Activated CD4-positive, alpha-beta T cell treated with anti-CD3 and anti-CD28 coated beads for 1 hour (primary cell): Measurements from ENCODE around the gene FUCA1.

ENCODE experiments used
- DNase-seq: peaks from one replicate; pipeline ENCODE4 v3.0.0-alpha.2; 2020

FUCA1 gene

GRCh38 chr1:23799570-23800399 lies 68.3 kb downstream of the FUCA1 start:
- DNase-seq = no peak

- no peak for DNase-seq
These were observed 68.9 kb downstream of the FUCA1 start for GRCh38 chr1:23799255-23799569.

GRCh38 chr1:23798662-23799142 lies 69.4 kb downstream of the FUCA1 start:
- no peak for DNase-seq

- no peak for DNase-seq
These were observed 70.3 kb downstream of the FUCA1 start for GRCh38 chr1:23797478-23798448.

DNA sequence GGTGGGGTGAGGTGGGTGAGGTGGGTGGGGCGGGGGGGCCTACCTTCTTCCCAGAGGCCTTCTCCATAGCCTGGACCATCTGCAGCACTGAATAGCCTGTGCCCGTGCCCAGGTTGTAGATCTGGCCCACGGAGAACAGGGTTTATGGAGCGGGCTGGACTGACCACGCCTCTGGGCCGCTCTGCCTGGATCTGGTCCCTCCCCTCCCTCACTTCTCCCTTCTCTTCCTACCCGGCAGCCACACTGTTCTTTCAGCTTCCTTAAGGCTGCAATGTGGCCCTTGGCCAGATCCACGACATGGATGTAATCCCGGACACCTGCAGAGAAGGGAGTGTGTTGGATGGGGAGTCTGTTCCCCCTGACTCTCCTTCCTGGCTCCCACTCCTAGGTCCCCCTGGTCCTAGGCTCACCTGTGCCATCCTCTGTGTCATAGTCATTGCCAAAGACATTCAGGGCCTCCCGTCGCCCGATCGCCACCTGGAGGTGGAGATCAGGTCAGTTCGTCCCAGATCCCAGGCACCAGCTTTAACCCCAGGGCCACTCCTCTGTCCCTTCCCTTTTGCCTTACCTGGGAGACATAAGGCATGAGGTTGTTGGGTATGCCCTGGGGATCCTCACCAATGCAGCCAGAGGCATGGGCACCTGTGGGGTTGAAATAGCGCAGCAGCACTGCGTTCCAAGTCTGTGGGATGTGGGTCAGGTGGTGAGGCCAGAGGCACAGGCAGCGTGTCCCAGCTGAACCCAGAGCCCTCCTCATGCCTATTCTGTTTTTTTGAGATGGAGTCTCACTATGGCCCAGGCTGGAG lies 71.4 kb downstream of the FUCA1 start:
- no peak for DNase-seq

- no peak for DNase-seq
These were observed 72.2 kb downstream of the FUCA1 start for GRCh38 chr1:23795676-23796465.
